ENCODE data around the gene PPP1R7. TPM values are rescaled to one million over a fixed set of nuclear protein-coding genes. Genes with fewer than 3 reads are reported as not detected.
A peak's percentile ranks its signal among the peaks of the same experiment; 100 is the strongest.

The PPP1R7 gene
- total RNA-seq, 2 experiments from 2014 or later = 36.4 to 38.2 TPM

- no peak overlapping the region for H3K4me3 Mint-ChIP-seq
- no peaks in the 10 kb centered on the region for H3K27me3 Mint-ChIP-seq
- H3K4me1 ChIP-seq (ENCODE audit: insufficient read depth, low read length) = no peaks in the 10 kb centered on the region
- H3K9me3 Mint-ChIP-seq = no peaks in the 10 kb centered on the region
- H3K27ac Mint-ChIP-seq = no peak overlapping the region
- ATAC-seq (ENCODE audit: poor library complexity) = no peak
- CTCF ChIA-PET = no interaction called here
- DNase-seq = peak in 1 of 14 experiments; percentile 0
- no peak overlapping the region for H3K27ac ChIP-seq (ENCODE audit: low read depth in 1 of 2, low read length in 2 of 2)
- H3K9me3 ChIP-seq (ENCODE audit: control insufficient read depth in 1 of 2, insufficient read depth in 1 of 2, low read length in 2 of 2) = no peaks in the 10 kb centered on the region
- no peaks in the 10 kb centered on the region for H3K27me3 ChIP-seq (ENCODE audit: control insufficient read depth in 1 of 2, insufficient read depth in 2 of 2, low read length in 2 of 2)
- POLR2A ChIA-PET = no interaction called here
- H3K36me3 ChIP-seq (ENCODE audit: insufficient read depth, low read length) = no peaks in the 10 kb centered on the region
- no peak overlapping the region for H3K4me3 ChIP-seq (ENCODE audit: low read length)
- intact Hi-C loops (cut with DNase I, micrococcal nuclease) = no loop called here
- no peaks in the 10 kb centered on the region for H3K36me3 Mint-ChIP-seq (ENCODE audit: low read depth)
- TF ChIP-seq CTCF (IDR thresholded peaks at IDR 0.05) = no peak
- H3K4me1 Mint-ChIP-seq (ENCODE audit: low read depth) = no peaks in the 10 kb centered on the region
These were observed 47.7 kb downstream of the PPP1R7 start for GRCh38 chr2:241197947-241198346.

- intact Hi-C loops (cut with DNase I, micrococcal nuclease) = no loop called here
- no peak for TF ChIP-seq CTCF (IDR thresholded peaks at IDR 0.05)
- no peak overlapping the region for H3K4me3 Mint-ChIP-seq
- DNase-seq (no peak), ATAC-seq (ENCODE audit: poor library complexity) (no peak)
- H3K4me1 ChIP-seq (ENCODE audit: insufficient read depth, low read length) = no peaks in the 10 kb centered on the region
- H3K36me3 ChIP-seq (ENCODE audit: insufficient read depth, low read length) = no peaks in the 10 kb centered on the region
- H3K36me3 Mint-ChIP-seq (ENCODE audit: low read depth) = no peaks in the 10 kb centered on the region
- no peak overlapping the region for H3K27ac ChIP-seq (ENCODE audit: low read depth in 1 of 2, low read length in 2 of 2)
- no peak overlapping the region for H3K4me3 ChIP-seq (ENCODE audit: low read length)
- ChIA-PET CTCF (no interaction called here), POLR2A (no interaction called here)
- no peaks in the 10 kb centered on the region for H3K27me3 ChIP-seq (ENCODE audit: control insufficient read depth in 1 of 2, insufficient read depth in 2 of 2, low read length in 2 of 2)
- no peak overlapping the region for H3K27ac Mint-ChIP-seq
- no peaks in the 10 kb centered on the region for H3K9me3 ChIP-seq (ENCODE audit: control insufficient read depth in 1 of 2, insufficient read depth in 1 of 2, low read length in 2 of 2)
- no peaks in the 10 kb centered on the region for H3K27me3 Mint-ChIP-seq
- H3K9me3 Mint-ChIP-seq = no peaks in the 10 kb centered on the region
- no peaks in the 10 kb centered on the region for H3K4me1 Mint-ChIP-seq (ENCODE audit: low read depth)
These were observed 48.4 kb downstream of the PPP1R7 start for GRCh38 chr2:241198381-241199279.

- intact Hi-C loops (cut with DNase I, micrococcal nuclease) = no loop called here
- H3K27me3 ChIP-seq (ENCODE audit: control insufficient read depth in 1 of 2, insufficient read depth in 2 of 2, low read length in 2 of 2) = no peaks in the 10 kb centered on the region
- no peaks in the 10 kb centered on the region for H3K9me3 Mint-ChIP-seq
- H3K4me3 ChIP-seq (ENCODE audit: low read length) = no peak overlapping the region
- H3K9me3 ChIP-seq (ENCODE audit: control insufficient read depth in 1 of 2, insufficient read depth in 1 of 2, low read length in 2 of 2) = no peaks in the 10 kb centered on the region
- no peaks in the 10 kb centered on the region for H3K36me3 Mint-ChIP-seq (ENCODE audit: low read depth)
- H3K4me1 Mint-ChIP-seq (ENCODE audit: low read depth) = no peaks in the 10 kb centered on the region
- ATAC-seq (ENCODE audit: poor library complexity) (no peak), DNase-seq (no peak)
- H3K27me3 Mint-ChIP-seq = no peaks in the 10 kb centered on the region
- no peak overlapping the region for H3K27ac Mint-ChIP-seq
- H3K36me3 ChIP-seq (ENCODE audit: insufficient read depth, low read length) = no peaks in the 10 kb centered on the region
- no peak overlapping the region for H3K27ac ChIP-seq (ENCODE audit: low read depth in 1 of 2, low read length in 2 of 2)
- ChIA-PET POLR2A (no interaction called here), CTCF (no interaction called here)
- no peaks in the 10 kb centered on the region for H3K4me1 ChIP-seq (ENCODE audit: insufficient read depth, low read length)
- TF ChIP-seq CTCF (IDR thresholded peaks at IDR 0.05) = no peak
- H3K4me3 Mint-ChIP-seq = no peak overlapping the region
These were observed 49.0 kb downstream of the PPP1R7 start for GRCh38 chr2:241199286-241199685.

All from CD4-positive, alpha-beta T cell (primary cell).